GM12878 (cell line): Measurements from ENCODE around the gene IFNAR1. TPM values are rescaled to one million over a fixed set of nuclear protein-coding genes. Genes with fewer than 3 reads are reported as not detected.

Experiments used
- ATAC-seq: fragments of 200-7000 bp; cut with Tn5 transposase; 3 replicates; pipeline ENCODE4 v1.9.1; 2020; ENCODE audit warnings: mild to moderate bottlenecking, moderate library complexity
- BruUV-seq: library from RNA; stranded (reverse); fragments of 400-500 nt; replicated peaks from 2 replicates; lab custom pipeline; 2021; lab: Mats Ljungman, UMichigan
- CTCF ChIA-PET: fragments of 300-600 bp; sonication (Branson Sonifier 250); formaldehyde crosslinking; extraction: SDS; loops from one replicate; lab custom pipeline; 2021; ENCODE audit warnings: inconsistent platforms; lab: Yijun Ruan, JAX
- POLR2A ChIA-PET: fragments of 350-600 bp; formaldehyde crosslinking; extraction: SDS; loops from one replicate; lab custom pipeline; 2021; ENCODE audit warnings: inconsistent platforms; lab: Charles Lee
- RAD21 ChIA-PET: fragments of 300-600 bp; sonication (Branson Sonifier 250); formaldehyde crosslinking; loops from one replicate; lab custom pipeline; 2023; ENCODE audit warnings: antibody characterized with exemption; ENCODE audit not compliant: unreplicated experiment; lab: Charles Lee
- SMC1A ChIA-PET: fragments of 300-600 bp; sonication (Branson Sonifier 250); formaldehyde crosslinking; loops from one replicate; lab custom pipeline; 2023; ENCODE audit not compliant: unreplicated experiment, uncharacterized antibody; lab: Charles Lee
- DNase-seq: peaks from one replicate; pipeline ENCODE4 v3.0.0-alpha.2; 2011; ENCODE audit warnings: low read depth, low spot score
- FAIRE-seq: peaks from 3 replicates; lab custom pipeline; 2011; peaks lifted over from hg19 to GRCh38; lab: Jason Lieb, UNC
- H2AFZ ChIP-seq: 2 replicates; pipeline ENCODE4 v1.6.0; 2011; ENCODE audit warnings: low read depth, low read length, control low read depth; ENCODE audit not compliant: control insufficient read depth
- H3K27ac ChIP-seq: 2 replicates; pipeline ENCODE4 v1.5.1; 2011; ENCODE audit warnings: control low read depth; ENCODE audit not compliant: control insufficient read depth, insufficient read depth
- H3K27me3 ChIP-seq, 2 experiments: replicated peaks in 1 of 2; 2 replicates each; pipeline versions ENCODE4 v1.6.0 to v1.6.1; 2011; ENCODE audit warnings: low read length in 1 of 2; ENCODE audit not compliant: control insufficient read depth in 2 of 2, insufficient read depth in 2 of 2
- H3K36me3 ChIP-seq, 2 experiments: 2 replicates each; pipeline ENCODE4 v1.5.1; 2011; ENCODE audit warnings: low read length in 1 of 2; ENCODE audit not compliant: control insufficient read depth in 2 of 2, insufficient read depth in 2 of 2
- H3K4me1 ChIP-seq: 2 replicates; pipeline ENCODE4 v1.6.1; 2011; ENCODE audit warnings: mild to moderate bottlenecking, low read length, moderate library complexity, mixed read lengths; ENCODE audit not compliant: control insufficient read depth, insufficient read depth
- H3K4me2 ChIP-seq: 2 replicates; pipeline ENCODE4 v1.6.0; 2011; ENCODE audit warnings: control low read depth; ENCODE audit not compliant: control insufficient read depth, insufficient read depth
- H3K4me3 ChIP-seq: fragments of 200-600 bp; sonication (generic); 2 replicates; pipeline ENCODE4 v1.5.1; 2016
- H3K79me2 ChIP-seq: 2 replicates; pipeline ENCODE4 v1.6.0; 2011; ENCODE audit warnings: low read length; ENCODE audit not compliant: control insufficient read depth, insufficient read depth
- H3K9ac ChIP-seq: 2 replicates; pipeline ENCODE4 v1.8.0; 2011; ENCODE audit warnings: low read length, control low read depth, mixed read lengths; ENCODE audit not compliant: control insufficient read depth, insufficient read depth
- H3K9me3 ChIP-seq: replicated peaks from 3 replicates; pipeline ENCODE4 v1.5.1; 2011; ENCODE audit warnings: mild to moderate bottlenecking, low read length; ENCODE audit not compliant: control insufficient read depth, insufficient read depth
- H4K20me1 ChIP-seq: 2 replicates; pipeline ENCODE4 v1.6.0; 2011; ENCODE audit not compliant: control insufficient read depth, insufficient read depth
- BACH1 ChIP-seq: fragments of 450-650 bp; IDR thresholded peaks from 2 replicates; pipeline ENCODE4 v1.6.1; 2017; ENCODE audit warnings: mild to moderate bottlenecking, borderline replicate concordance
- BCL11A ChIP-seq: IDR thresholded peaks from 2 replicates; pipeline ENCODE4 v1.6.1; 2011; ENCODE audit warnings: low read depth, low read length
- CBX5 ChIP-seq: sonication (generic); IDR thresholded peaks from 2 replicates; pipeline ENCODE4 v1.6.1; 2016; ENCODE audit warnings: low read depth, moderate library complexity, mild to moderate bottlenecking, inconsistent platforms
- CEBPZ ChIP-seq: fragments of 150-350 bp; IDR thresholded peaks from 2 replicates; pipeline ENCODE4 v1.6.1; 2016; ENCODE audit warnings: low read depth, low read length
- CHD1 ChIP-seq: IDR thresholded peaks from 2 replicates; pipeline ENCODE4 v1.6.1; 2012; ENCODE audit warnings: low read depth, low read length, improper control_type of control experiment
- IKZF1 ChIP-seq: fragments of 450-650 bp; conservative IDR thresholded peaks from 2 replicates; pipeline ENCODE4 v1.6.1; 2017; ENCODE audit warnings: antibody characterized with exemption, mild to moderate bottlenecking
- KDM1A ChIP-seq: fragments of 200-600 bp; sonication (generic); IDR thresholded peaks from 2 replicates; pipeline ENCODE4 v1.6.1; 2016; ENCODE audit warnings: borderline replicate concordance
- MYB ChIP-seq: fragments of 150-350 bp; IDR thresholded peaks from 2 replicates; pipeline ENCODE4 v1.6.1; 2014; ENCODE audit warnings: mild to moderate bottlenecking, low read depth, low read length, borderline replicate concordance
- POLR2AphosphoS2 ChIP-seq: IDR thresholded peaks from 2 replicates; pipeline ENCODE4 v1.6.1; 2011; ENCODE audit warnings: low read depth, mild to moderate bottlenecking, low read length, improper control_type of control experiment, moderate library complexity
- RAD51 ChIP-seq: fragments of 450-650 bp; IDR thresholded peaks from 2 replicates; pipeline ENCODE4 v1.6.1; 2016; ENCODE audit warnings: moderate library complexity, mild to moderate bottlenecking, inconsistent platforms
- RCOR1 ChIP-seq: conservative IDR thresholded peaks from 2 replicates; pipeline ENCODE4 v1.6.1; 2012; ENCODE audit warnings: low read depth, low read length, improper control_type of control experiment
- WGBS: methylation state at CpG from one replicate; pipeline ENCODE4 v1.1.6; 2016; ENCODE audit warnings: low lambda C conversion rate; ENCODE audit not compliant: insufficient replicate concordance, insufficient coverage; ENCODE audit errors: missing lambda C conversion rate; 5-methylcytosine and 5-hydroxymethylcytosine counted together
- in situ Hi-C: fragments of 300-500 bp; cut with MboI; formaldehyde crosslinking; loops from 9 replicates; pipeline ENCODE4 v1.14.3; 2018; ENCODE audit warnings: mixed read lengths
- intact Hi-C: fragments of 100-400 bp; cut with micrococcal nuclease; formaldehyde crosslinking; loops from one replicate; pipeline ENCODE4 v1.14.2; 2022; ENCODE audit not compliant: unreplicated experiment
- polyA plus RNA-seq, 11 experiments: library from polyadenylated mRNA; depleted of rRNA in 4 of 11; unstranded in 6 of 11; stranded (reverse) in 5 of 11; fragments of >200 nt; fragmentation: Nextera tagmentation in 4 of 11; fragmentation: Illumina TruSeq in 1 of 11; extraction: Ambion mirVana in 4 of 11; extraction: Trizol in 1 of 11; gene quantifications; 1 replicate in 1 of 11; 2 replicates in 10 of 11; pipeline versions ENCODE4 v1.2.1 to v1.2.3, GENCODE V29; 2011 to 2016; ENCODE audit warnings: inconsistent platforms in 2 of 11, missing spikeins in 2 of 11, low read depth in 1 of 11
- total RNA-seq, 4 experiments: library from RNA; depleted of rRNA in 3 of 4; stranded (reverse); fragments of >200 nt in 3 of 4; fragmentation: Illumina TruSeq in 1 of 4; extraction: Trizol in 1 of 4; gene quantifications; 2 replicates each; pipeline versions ENCODE4 v1.2.1 to v1.2.3, GENCODE V29; 2013 to 2021

Gene IFNAR1
- total and polyA plus RNA-seq, 10 of the 15 experiments (the other 5 are each of a cell fraction or from before 2014, with no cell fraction given) = 12.0 to 62.4 (median 24.6) TPM

- Histone ChIP-seq H2AFZ (no peak overlapping the region), H3K27ac (no peak overlapping the region), H3K4me1 (peaks cover 16% of the 10 kb centered on the region), H3K79me2 (no peaks in the 10 kb centered on the region), H3K9me3 (no peaks in the 10 kb centered on the region), H3K4me3 (no peak overlapping the region), H3K4me2 (no peak overlapping the region), H4K20me1 (no peaks in the 10 kb centered on the region), H3K9ac (no peak overlapping the region), H3K27me3 (no peaks in the 10 kb centered on the region), H3K36me3 (no peaks in the 10 kb centered on the region)
- DNase-seq (no peak), FAIRE-seq (no peak), ATAC-seq (no peak)
- 91% methylated on average over 5 of the region's 5 CpGs for WGBS
- intact Hi-C loops = no loop called here
- ChIA-PET CTCF (interaction anchor here (0.8 to 3.1 kb wide), 2 partner anchors 11 kb away, joined by 3 to 21 read pairs; no protein-coding TSS in a partner anchor), RAD21 (interaction anchor here (1.8 to 3.5 kb wide), 2 partner anchors 12 to 38 kb away, joined by 6 to 12 read pairs; no protein-coding TSS in a partner anchor), SMC1A (interaction anchor here (1.7 to 2.8 kb wide), 3 partner anchors 9 to 12 kb away, joined by 5 to 13 read pairs (median 13); no protein-coding TSS in a partner anchor), POLR2A (interaction anchor here (1.2 to 1.5 kb wide), 2 partner anchors 8 to 12 kb away, joined by 7 to 9 read pairs; no protein-coding TSS in a partner anchor)
- TF ChIP-seq BCL11A (no peak), CBX5 (no peak), CHD1 (no peak), RAD51 (no peak), IKZF1 (no peak), POLR2AphosphoS2 (no peak), MYB (no peak)
- no TSS peak for BruUV-seq
- in situ Hi-C loops = no loop called here
Measured at GRCh38 chr21:33396951-33397350, 72.2 kb downstream of the IFNAR1 start.

- DNase-seq (no peak), ATAC-seq (no peak), FAIRE-seq (no peak)
- Histone ChIP-seq H3K4me1 (peaks cover 22% of the 10 kb centered on the region), H2AFZ (no peak overlapping the region), H3K79me2 (no peaks in the 10 kb centered on the region), H3K27me3 (no peaks in the 10 kb centered on the region), H3K27ac (no peak overlapping the region), H3K4me2 (no peak overlapping the region), H3K9ac (no peak overlapping the region), H4K20me1 (no peaks in the 10 kb centered on the region), H3K36me3 (no peaks in the 10 kb centered on the region), H3K9me3 (no peaks in the 10 kb centered on the region), H3K4me3 (no peak overlapping the region)
- POLR2A ChIA-PET = interaction anchor here (1.0 to 1.5 kb wide), 2 partner anchors 9 to 13 kb away, joined by 4 to 7 read pairs; no protein-coding TSS in a partner anchor
- RAD21 ChIA-PET = interaction anchor here (3.5 kb wide), 1 partner anchor 13 kb away, joined by 12 read pairs; no protein-coding TSS in a partner anchor
- intact Hi-C loops = no loop called here
- WGBS = 97% methylated on average over 3 of the region's 3 CpGs
- SMC1A ChIA-PET = interaction anchor here (2.8 kb wide), 1 partner anchor 13 kb away, joined by 13 read pairs; no protein-coding TSS in a partner anchor
- CTCF ChIA-PET = interaction anchor here (0.7 to 0.8 kb wide), 2 partner anchors 11 to 201 kb away, joined by 3 read pairs; no protein-coding TSS in a partner anchor
- BruUV-seq = no TSS peak
- in situ Hi-C loops = no loop called here
- TF ChIP-seq CEBPZ (no peak), BACH1 (no peak), RCOR1 (no peak), KDM1A (no peak)
Measured at GRCh38 chr21:33397717-33398116, 72.9 kb downstream of the IFNAR1 start.
